ENCODE results near the gene LARGE1.

LARGE1 gene

DNA sequence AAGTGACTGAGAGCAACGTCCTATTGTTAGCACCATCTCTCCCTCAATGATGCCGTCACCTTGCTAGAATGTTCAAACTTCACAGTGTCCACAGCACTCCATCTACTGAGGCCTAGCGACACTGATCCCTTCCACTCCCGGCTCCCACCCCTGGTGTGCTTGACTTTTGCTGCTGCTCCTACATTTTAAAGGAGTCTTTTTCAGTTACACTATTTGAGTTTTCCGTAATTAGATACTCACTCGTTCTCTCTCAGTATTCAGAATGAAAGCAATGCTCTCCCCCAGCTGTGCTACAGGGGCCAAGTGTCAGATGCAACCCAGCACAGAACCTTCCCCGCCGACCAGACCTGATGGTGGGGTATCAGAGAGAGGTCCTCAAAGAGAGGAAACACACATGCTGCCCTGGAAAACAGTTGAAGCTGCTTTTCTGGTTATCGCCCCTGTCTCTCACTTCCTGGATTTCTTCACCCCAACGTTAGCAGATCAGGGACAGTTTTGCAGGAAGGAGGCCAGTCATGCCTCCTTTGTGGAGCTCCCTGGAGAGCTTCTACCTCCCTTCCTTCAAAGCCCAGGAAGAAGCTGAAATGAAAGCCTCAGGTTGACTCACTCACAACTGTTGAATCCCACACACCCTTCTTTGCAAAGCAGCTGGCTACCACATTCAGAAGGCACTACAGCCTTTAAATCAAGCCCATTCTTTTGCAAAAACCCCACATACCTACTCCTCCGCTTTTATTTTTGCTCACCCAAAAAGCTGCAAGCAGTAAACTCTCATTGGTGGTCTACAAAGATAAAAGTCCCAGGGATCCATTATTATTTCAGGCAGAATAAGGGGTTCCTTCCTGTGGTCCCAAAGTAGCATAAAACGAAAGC, 23.5 kb downstream of the LARGE1 start:
- H2AFZ ChIP-seq (ENCODE audit: low read depth, low read length, severe bottlenecking): no peak overlapping the region

DNA sequence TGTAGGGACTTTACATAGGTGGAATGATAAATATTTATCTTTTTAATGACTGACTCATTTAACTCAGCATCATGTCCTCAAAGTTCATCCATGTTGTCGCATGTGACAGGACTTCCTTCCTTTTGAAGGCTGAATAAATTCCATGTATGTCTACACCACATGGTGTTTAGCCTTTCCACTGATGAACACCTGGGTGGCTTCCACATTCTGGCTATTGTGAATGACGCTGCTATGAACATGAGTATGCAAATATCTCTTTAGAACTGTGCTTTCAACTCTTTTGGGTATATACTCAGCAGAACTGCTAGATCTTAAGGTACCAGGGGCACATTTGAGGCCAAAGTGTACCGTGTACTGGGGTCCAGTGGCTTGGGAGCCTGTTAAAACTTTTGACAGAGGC, 24.1 kb downstream of the LARGE1 start:
- no peak overlapping the region for H3K4me3 ChIP-seq (ENCODE audit: insufficient read depth, low read length, poor library complexity, severe bottlenecking)
- H3K27ac ChIP-seq (ENCODE audit: low read depth, low read length): no peak overlapping the region
- TF ChIP-seq, protein P1, sequence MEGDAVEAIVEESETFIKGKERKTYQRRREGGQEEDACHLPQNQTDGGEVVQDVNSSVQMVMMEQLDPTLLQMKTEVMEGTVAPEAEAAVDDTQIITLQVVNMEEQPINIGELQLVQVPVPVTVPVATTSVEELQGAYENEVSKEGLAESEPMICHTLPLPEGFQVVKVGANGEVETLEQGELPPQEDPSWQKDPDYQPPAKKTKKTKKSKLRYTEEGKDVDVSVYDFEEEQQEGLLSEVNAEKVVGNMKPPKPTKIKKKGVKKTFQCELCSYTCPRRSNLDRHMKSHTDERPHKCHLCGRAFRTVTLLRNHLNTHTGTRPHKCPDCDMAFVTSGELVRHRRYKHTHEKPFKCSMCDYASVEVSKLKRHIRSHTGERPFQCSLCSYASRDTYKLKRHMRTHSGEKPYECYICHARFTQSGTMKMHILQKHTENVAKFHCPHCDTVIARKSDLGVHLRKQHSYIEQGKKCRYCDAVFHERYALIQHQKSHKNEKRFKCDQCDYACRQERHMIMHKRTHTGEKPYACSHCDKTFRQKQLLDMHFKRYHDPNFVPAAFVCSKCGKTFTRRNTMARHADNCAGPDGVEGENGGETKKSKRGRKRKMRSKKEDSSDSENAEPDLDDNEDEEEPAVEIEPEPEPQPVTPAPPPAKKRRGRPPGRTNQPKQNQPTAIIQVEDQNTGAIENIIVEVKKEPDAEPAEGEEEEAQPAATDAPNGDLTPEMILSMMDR (IDR thresholded peaks at IDR 0.05; ENCODE audit: insufficient read depth, low read length, poor library complexity, severe bottlenecking): no peak
- TF ChIP-seq EZH2phosphoT487 (conservative IDR thresholded peaks at IDR 0.05; ENCODE audit: low read length): no peak
- H3K4me2 ChIP-seq (ENCODE audit: low read depth, low read length, poor library complexity, severe bottlenecking): no peak overlapping the region
- H3K9ac ChIP-seq (ENCODE audit: low read length): no peak overlapping the region
- H2AFZ ChIP-seq (ENCODE audit: low read depth, low read length, severe bottlenecking): no peak overlapping the region
- H3K9me2 ChIP-seq (replicated peaks; ENCODE audit: insufficient read depth, low read length): no peaks in the 10 kb centered on the region
- no peaks in the 10 kb centered on the region for H3K9me3 ChIP-seq (ENCODE audit: insufficient read depth, low read length)
- no peaks in the 10 kb centered on the region for H3F3A ChIP-seq (ENCODE audit: insufficient read depth)
- no peaks in the 10 kb centered on the region for H3K79me2 ChIP-seq (ENCODE audit: insufficient read depth, low read length)
- H4K20me1 ChIP-seq (ENCODE audit: low read depth, low read length): no peaks in the 10 kb centered on the region
- H3K36me3 ChIP-seq (ENCODE audit: low read length): no peaks in the 10 kb centered on the region
- no peaks in the 10 kb centered on the region for H3K27me3 ChIP-seq (ENCODE audit: low read length)

More for the DNA sequence above, 23.5 kb downstream of the LARGE1 start:
- H3K4me3 ChIP-seq (ENCODE audit: insufficient read depth, low read length, poor library complexity, severe bottlenecking): no peak overlapping the region
- no peak overlapping the region for H3K9ac ChIP-seq (ENCODE audit: low read length)
- H3K27ac ChIP-seq (ENCODE audit: low read depth, low read length): no peak overlapping the region
- H3K36me3 ChIP-seq (ENCODE audit: low read length): no peaks in the 10 kb centered on the region
- no peaks in the 10 kb centered on the region for H3K9me2 ChIP-seq (replicated peaks; ENCODE audit: insufficient read depth, low read length)
- H3K9me3 ChIP-seq (ENCODE audit: insufficient read depth, low read length): no peaks in the 10 kb centered on the region
- no peaks in the 10 kb centered on the region for H3K27me3 ChIP-seq (ENCODE audit: low read length)
- no peak for TF ChIP-seq EZH2phosphoT487 (conservative IDR thresholded peaks at IDR 0.05; ENCODE audit: low read length)
- TF ChIP-seq, protein P1 (IDR thresholded peaks at IDR 0.05; ENCODE audit: insufficient read depth, low read length, poor library complexity, severe bottlenecking): no peak
- no peaks in the 10 kb centered on the region for H3F3A ChIP-seq (ENCODE audit: insufficient read depth)
- H3K4me2 ChIP-seq (ENCODE audit: low read depth, low read length, poor library complexity, severe bottlenecking): no peak overlapping the region
- H3K79me2 ChIP-seq (ENCODE audit: insufficient read depth, low read length): no peaks in the 10 kb centered on the region
- H4K20me1 ChIP-seq (ENCODE audit: low read depth, low read length): no peaks in the 10 kb centered on the region

DNA sequence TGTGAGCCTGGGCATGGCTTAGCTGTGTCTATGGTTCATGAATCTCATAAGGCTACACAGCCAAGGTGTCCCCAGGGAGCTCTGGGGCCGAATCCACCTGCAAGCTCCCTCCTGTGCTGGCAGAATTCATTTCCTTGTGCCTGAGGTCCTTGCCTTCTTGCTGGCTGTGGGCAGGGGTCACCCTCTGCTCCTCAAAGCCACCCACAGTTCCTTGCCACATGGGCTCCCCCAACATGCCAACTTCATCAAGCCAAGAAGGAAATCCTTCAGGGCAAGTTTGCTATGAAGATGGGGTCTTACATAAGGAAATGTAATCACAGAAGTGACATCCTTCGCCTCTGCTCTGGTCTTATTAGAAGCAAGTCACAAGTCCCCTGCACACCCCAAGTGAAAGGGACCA, 24.8 kb downstream of the LARGE1 start:
- no peak overlapping the region for H3K4me3 ChIP-seq (ENCODE audit: insufficient read depth, low read length, poor library complexity, severe bottlenecking)

More for the DNA sequence above, 24.8 kb downstream of the LARGE1 start:
- TF ChIP-seq, protein P1 (IDR thresholded peaks at IDR 0.05; ENCODE audit: insufficient read depth, low read length, poor library complexity, severe bottlenecking): no peak
- TF ChIP-seq EZH2phosphoT487 (conservative IDR thresholded peaks at IDR 0.05; ENCODE audit: low read length): no peak
- no peaks in the 10 kb centered on the region for H3K9me3 ChIP-seq (ENCODE audit: insufficient read depth, low read length)
- H3K36me3 ChIP-seq (ENCODE audit: low read length): no peaks in the 10 kb centered on the region
- no peak overlapping the region for H3K4me2 ChIP-seq (ENCODE audit: low read depth, low read length, poor library complexity, severe bottlenecking)
- no peaks in the 10 kb centered on the region for H3K27me3 ChIP-seq (ENCODE audit: low read length)
- no peak overlapping the region for H3K27ac ChIP-seq (ENCODE audit: low read depth, low read length)
- H3F3A ChIP-seq (ENCODE audit: insufficient read depth): no peaks in the 10 kb centered on the region
- H2AFZ ChIP-seq (ENCODE audit: low read depth, low read length, severe bottlenecking): no peak overlapping the region
- no peak overlapping the region for H3K9ac ChIP-seq (ENCODE audit: low read length)
- H3K79me2 ChIP-seq (ENCODE audit: insufficient read depth, low read length): no peaks in the 10 kb centered on the region
- no peaks in the 10 kb centered on the region for H4K20me1 ChIP-seq (ENCODE audit: low read depth, low read length)
- no peaks in the 10 kb centered on the region for H3K9me2 ChIP-seq (replicated peaks; ENCODE audit: insufficient read depth, low read length)

Data from SU-DHL-6 (cell line).